OCI-M2 (cell line): ENCODE measurements around the gene WWOX.

Source experiments
- DNase-seq: peaks from one replicate; lab custom pipeline; 2025; ENCODE audit not compliant: unreplicated experiment; lab: John Stamatoyannopoulos, UW

The WWOX gene

DNA sequence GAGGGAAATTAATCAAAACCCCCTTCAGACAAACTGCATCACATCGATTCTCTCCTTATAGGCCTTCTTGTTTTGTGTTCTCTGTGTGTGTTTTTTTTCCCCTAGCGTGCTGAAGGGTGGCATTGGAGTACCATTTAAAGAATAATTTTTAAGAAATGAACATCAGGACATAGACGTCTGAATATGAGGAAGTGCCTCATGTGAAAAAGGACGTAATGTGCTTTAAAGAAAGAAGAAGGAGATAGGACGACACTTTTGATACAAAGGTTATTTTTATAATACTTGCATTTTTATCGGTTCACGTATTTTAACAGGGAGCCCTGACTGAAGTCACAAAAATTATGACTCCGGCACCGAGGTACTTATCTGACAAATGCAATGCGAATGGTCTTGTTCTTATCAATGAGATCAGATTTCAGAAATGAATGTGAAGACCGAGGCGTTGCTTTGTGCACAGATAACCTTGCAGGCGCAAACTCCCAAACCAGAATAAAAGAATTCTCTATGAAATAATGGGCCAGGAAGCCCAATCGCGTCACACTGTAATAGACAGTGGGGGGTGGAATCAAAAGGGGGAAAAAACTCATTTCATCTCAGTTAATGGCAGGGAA, 894.8 kb downstream of the WWOX start:
- DNase-seq = no peak

DNA sequence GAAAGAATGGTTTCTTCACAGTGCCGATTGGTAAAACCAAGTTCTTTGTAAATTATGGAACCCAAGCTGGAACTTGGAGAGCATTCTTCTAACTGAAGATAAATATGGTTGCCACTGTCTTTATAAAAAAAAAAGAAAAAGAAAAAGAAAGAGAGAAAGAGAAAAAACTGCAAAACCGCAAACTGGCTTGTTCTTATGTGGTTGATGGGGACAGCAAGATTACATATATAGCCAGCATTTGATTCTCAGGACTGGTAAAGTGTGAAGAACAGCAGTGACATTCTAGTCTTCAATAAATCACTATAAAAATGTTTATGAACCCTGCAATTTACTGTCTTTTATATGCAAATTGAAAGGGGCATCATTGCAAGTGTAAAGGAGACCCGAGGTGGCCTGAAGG, 896.0 kb downstream of the WWOX start:
- no peak for DNase-seq

DNA sequence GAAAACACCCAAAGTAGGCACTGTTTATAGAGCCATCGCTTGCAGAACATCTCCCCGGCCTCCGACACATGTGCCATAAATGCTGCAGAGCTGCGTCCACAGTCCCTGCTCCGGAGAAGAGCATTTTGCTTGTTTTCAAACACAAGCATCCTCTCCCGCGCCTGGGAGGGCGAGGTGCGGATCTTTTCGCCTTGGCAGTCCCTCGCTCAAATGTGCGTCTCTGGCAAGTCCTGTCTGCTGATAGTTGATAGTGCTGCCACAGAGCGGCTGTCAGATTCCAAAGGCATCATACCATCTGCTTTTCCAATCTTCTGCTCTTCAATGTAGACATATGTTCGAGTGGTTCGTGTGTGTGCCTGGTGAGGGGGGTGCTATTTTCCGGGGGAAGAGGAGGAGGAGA, 897.3 kb downstream of the WWOX start:
- DNase-seq = no peak

DNA sequence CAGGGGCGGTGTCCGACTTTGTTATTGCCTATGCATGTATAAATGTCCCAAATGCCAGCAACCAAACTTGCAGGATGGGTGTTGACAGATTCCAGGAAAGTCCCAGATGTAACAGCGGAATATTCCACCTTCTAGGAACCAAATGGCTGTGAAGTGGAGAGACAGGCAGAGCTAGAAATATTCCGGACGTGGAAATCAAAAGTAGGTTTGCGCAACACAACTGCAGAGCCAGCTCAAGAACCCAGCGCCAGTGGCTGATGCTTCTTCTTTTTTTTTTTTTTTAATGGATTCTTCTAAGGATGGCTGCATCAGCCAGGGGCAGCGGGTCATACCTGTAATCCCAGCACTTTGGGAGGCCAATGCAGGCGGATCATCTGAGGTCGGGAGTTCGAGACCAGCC, 899.4 kb downstream of the WWOX start:
- no peak for DNase-seq

DNA sequence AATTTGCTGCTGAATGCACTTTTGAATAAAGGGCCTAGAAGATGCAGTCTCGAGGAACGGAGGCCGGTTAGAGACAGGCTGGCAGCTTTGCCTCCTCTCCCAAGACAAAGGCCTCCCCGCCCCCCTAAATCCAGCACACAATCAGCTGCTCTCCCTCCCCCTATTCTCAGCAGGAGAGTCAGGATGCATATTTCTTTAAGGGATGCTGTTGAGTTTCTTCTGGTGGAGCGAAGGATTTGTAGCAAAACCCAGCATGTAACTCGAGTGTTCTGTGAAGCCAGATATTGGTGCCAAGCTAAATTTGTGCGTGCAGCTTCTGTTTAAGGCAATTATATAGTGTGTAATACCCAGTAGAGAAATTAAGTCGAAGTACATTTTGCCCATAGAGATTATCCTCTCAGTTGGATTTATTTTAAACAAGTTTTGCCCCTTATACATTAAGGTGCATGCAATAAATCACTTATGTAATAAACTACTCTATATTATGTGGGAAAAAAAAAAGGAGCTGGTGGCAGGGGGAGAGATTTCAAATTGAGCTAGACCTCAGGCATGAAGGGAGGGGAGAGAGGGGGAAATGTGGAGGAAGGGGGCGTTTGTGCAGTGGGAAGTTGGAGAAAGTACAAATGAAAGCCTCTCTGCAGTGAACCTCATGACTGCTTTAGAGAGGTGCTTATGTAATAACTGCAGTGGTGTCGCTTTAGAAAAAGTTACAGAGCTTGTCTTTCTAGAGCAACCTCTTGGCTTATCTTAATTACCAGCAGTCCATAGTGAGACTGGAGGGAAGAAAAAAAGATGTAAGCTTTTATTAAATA, 901.9 kb downstream of the WWOX start:
- no peak for DNase-seq

DNA sequence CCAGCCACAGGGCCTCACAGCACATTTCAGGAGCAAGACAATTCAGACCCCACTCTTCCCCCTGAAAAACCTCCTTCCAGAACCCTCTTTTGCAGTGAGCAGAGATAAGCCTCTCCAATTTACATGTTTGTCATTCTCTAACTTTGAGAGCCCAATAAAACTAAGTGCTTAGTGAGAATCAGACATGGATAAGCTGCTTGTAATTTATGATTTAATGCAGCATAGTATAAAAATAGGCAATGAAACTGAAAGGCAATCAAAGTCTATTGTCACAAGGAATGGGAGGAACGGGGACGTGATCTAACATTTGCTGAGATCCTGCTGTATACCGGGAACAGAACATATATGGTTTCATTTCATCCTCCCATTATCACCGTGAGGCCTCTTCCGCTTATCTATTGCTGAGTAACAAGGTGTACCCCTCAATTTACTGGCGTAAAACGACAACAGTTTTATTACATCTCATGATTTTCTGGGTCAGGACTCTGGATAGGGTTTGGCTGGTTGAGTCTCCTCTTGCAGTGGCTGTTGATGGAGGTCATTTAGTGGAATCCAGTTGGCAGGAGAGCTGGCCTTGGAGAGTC, 903.7 kb downstream of the WWOX start:
- DNase-seq = no peak

DNA sequence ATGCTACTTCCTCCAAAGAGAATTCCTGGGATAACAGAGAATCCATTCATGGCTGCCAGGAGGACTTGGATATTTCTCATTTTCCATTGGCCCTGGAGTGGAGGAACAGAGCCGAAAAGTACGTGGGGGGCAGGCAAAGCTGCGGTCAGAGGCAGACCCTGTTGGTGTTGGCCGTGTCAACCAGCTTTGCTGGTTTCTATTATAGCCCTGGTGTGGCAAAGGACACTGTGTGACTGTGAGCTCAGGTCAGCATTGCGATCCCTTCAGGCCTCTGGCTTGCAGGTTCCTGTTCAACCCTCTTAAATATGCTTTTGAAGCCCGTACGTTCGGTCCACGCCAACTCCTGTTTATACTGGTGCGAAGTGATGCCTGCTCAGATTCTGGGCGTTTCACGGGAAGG, 904.9 kb downstream of the WWOX start:
- no peak for DNase-seq

DNA sequence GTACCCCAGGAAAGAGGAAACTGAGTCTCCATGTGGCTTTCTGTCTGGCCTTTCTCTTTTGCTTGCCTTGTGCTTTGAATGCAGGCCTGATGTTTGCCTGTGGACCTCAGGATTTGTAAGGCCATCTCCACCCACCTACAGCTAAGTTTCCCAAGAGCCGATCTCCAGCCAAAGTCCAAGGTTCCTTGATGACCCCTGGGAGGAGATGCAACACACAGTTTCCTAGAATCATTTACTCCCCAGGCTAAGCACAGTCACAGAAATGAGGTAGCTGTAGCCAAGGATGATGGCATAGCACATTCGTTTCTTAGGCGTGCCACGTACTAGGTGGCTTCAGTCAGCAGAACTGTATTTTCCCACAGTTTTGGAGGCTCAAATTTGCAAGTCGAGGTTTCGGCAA, 905.6 kb downstream of the WWOX start:
- DNase-seq = no peak

DNA sequence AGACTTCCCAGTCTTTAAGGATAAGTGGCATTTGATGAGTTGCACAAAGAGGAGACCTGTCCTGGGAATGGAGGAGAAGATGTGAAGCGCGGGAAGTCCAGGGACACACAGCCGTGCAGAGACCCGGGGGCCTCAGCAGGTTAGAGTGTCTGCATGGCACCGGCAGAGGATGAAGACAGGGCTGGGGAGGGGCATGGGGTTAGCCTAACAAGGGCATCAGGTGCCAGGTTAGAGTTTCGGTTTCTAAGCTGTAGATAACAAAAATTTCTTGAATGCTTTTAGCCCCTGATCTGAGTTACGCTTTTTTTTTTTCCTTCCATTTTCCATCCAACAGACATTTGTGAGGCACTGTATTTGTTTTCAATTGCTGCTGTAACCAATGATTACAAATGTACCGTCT, 906.8 kb downstream of the WWOX start:
- DNase-seq = no peak

DNA sequence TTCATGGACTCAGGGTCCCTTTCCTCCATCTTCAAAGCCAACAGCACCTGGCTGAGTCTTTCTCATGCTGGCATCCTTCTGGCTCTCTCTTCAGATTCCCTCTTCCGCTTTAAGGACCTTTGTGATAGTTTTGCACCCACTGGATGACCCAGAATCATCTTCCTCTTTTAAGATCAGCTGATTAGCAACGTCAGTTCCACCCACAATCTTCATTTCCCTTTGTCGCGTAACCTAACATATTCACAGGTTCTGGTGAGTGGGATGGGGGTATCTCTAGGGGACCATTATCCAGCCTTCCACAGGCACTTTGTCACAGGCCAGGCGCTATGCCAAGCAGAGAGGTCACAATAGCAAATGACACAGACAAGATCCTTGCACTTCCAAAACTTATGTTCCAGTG, 907.3 kb downstream of the WWOX start:
- DNase-seq = no peak

DNA sequence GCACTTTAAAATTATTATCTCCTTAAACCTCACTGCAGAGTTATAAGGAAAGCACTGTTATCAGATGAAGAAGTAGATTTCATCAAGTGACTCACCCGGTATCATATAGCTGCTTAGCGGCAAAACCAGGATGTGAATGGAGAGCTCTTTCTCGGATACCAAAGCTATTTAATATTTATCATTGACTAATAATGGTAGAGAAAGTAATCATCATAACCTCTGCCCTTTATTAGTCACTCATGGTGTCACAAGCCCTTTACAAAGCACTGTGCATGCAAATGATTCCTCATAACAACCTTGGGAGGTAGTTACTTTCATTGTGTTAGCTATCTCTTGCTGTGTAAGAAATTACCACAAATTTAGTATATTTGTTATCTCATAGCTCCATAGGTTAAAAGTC, 908.2 kb downstream of the WWOX start:
- DNase-seq = no peak

DNA sequence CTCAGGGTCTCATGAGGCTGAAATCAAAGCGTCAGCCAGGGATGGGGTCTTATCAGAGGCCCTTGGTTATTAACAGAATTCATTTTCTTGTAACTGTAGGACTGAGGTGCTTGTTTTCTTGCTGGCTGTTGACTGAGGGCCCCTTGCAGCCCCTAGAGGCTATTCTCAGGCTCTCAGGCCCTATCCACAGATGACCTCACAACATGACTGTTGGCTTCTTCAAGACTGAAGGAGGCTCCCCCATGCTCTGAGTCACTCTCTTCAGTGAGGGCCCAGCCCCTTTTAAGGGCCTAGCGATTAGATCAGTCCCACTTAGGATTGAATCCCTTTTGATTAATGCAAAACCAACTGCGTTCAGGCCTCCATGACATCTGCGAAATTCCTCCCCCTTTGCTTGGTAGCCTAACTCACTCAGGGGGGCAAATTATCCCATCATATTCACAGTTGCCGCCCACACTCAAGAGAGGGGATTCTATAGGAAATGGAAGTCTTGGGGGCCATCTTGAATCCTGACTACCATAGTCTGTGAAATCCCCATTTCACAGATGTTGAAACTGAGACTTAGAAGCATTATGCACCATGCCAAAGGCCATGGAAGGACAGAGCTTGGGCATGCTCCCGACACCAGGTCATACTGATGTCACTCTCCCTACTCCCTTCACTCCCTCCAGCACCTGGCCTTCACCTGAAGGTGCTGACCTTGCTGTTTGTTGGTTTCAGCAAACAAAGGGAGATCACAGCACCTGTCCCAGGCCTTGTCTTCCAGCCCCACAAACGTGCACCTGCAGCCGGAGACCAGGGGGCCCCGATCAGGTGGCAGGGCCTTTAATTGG, 908.8 kb downstream of the WWOX start:
- no peak for DNase-seq

DNA sequence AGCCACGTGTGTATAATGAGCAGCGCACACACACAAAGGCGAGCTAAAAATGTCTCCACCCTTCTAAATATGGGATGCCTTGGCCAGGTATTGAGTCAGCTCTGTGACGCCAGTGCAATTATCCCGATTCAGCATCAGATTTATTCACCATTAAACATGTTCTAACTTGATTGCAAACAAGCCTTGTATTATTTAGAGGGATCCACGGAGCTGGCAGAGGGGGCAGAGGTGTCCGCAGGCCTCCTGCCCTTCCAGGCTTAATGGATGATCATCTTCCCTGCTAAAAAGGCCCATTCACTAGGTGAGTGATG, 909.4 kb downstream of the WWOX start:
- DNase-seq = no peak

DNA sequence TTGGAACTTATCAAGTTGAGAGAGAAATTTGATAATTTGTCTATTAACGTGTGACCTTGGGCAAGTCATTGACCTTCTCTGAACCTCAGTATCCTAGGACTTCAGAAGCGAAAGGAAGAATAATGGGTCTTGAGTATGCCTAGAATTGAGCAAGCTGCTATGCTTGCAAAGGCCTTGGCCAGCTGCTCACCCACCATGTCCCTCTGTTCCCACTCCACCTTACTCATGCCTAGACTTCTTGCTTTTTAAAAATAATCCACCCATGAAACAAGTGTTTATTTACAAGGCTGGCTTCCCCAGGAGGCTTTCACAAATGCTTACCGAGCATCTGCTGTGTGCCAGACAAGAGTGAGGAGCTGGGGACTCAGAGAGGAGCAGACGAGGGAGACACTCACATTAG, 910.4 kb downstream of the WWOX start:
- no peak for DNase-seq

DNA sequence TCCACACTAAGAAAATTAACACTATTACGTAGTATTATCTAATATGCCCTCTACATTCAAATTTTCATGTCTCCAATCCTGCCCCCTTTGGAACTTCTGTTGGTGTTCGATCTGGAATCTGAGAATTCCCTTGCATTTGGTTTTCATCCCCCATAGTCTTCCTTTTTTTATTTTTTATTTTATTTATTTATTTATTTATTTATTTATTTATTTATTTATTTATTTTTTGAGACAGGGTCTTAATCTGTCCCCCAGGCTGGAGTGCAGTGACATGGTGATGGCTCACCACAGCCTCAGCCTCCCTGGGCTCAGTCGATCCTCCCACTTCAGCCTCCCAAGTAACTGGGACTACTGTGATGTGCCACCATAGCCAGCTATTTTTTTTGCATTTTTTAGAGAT, 911.8 kb downstream of the WWOX start:
- DNase-seq = no peak

DNA sequence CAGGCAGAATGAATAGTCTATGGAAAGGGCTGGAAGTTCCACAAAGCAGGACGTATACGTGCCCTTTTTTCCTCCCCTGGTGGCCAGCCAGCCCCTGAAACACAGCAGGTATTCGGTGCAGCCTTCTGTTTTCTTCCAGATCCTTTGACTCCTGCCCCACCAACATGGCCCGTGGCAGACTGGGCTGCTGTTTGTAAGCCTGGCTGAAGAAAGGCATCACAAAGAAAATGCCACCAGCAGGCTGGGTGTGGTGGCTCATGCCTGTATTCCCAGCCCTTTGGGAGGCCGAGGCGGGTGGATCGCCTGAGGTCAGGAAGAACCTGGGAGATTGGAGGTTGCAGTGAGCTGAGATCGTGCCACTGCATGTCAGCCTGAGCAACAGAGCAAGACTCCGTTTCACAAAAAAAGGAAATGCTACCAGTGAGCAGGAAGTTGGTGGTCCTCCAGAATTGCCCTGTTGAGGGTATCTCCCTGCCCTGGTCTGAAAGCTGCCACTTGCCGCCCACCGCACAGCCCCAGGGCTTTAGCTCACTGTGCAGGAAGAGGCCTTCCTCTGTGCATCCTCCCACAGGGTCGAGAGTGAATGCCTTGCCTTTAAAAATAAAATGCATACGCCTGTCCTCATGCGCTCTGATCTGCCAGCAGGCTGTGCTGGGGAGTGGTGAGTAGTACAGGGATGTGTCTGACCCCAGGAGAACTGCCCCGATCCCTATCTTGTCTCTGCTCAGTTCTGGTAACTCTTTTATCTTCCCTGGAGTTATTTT, 913.4 kb downstream of the WWOX start:
- no peak for DNase-seq

DNA sequence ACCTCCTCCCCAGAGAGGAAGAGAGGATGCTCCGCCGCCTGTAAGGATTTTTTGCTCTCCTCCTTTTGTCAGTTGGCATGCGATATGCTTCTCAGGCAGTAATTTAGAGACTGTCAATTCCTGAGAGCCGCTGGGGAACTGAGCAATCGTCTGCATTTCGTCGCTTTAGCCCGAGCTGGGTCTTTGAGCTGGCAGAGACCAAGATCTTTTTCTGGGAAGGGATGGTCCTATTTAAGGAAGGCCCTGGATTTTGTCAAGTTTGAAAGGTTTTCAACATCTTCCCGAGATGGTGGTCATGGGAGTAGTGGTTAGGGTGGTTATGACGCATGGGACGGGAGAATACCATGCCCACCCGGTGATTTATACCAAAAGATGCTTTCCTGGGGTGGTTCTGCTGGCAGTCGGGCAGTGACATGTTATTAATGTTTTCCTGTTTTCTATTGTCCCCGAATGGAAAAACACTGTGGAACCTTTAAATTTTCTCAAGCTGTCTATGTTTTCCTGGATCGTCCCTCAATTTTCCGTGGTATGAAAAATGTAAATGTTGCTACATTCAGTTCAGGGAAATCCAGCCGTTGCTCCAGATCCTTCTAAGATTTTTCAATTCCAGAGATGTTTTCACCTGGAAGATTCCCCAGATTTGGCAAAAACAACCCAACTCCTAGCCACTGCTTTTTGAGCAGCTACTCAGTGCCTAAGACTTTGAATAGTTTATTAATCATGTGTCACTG, 914.6 kb downstream of the WWOX start:
- DNase-seq = no peak

DNA sequence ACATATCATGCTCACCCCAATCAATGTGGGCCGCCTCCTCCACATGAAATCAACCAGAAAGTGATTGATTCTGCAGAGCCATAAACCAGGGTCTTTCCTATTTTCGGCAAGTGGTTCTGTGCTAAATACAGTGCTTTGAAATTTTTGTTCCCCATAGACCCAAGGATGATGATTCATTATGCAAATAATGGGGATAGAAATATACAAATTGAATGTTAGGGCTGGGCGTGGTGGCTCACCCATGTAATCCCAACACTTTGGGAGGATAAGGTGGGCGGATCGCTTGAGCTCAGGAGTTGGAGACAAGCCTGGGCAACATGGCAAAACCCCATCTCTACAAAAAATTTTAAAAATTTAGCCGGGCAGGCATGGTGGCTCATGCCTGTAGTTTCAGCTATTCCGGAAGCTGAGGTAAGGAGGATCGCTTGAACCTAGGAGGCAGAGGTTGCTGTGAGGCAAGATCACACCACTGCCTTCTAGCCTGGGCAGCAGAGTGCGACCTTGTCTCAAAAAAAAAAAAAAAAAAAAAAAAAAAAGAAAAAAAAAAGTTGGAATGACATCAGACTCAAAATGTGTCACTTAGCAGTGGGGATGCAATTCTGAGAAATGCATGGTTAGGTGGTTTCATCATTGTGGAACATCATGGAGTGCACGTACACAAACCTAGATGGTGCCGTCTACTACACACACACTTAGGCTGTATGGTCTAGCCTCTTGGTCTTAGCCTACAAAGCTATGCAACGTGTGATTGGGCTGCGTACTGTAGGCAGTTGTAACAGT, 919.4 kb downstream of the WWOX start:
- no peak for DNase-seq

DNA sequence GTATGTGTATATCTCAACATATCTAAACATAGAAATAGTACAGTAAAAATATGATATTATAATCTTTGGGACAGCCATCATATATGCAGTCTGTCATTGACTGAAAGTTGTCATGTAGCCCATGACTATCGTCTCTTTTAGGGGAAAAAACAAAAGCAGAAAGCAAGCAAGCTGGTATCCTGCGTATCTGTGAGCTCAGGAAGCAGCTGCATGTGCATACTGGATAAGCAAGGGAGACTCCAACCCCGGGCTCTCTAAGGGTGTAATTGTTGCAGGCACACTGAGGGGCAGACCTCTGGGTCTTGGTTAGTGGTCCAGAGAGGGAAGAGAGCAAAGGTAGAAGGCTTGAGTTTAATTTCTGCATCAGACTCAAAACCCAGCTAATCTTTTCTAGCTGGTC, 920.0 kb downstream of the WWOX start:
- no peak for DNase-seq
